Body of pancreas (tissue), 4 donors: Measurements from ENCODE around the gene AMMECR1.

Experiments
- POLR2A ChIP-seq, 3 donors: fragments of 450-650 bp; IDR thresholded peaks; one replicate each; pipeline ENCODE4 v1.6.1; 2016; ENCODE audit warnings: antibody characterized with exemption in 3 of 3, mild to moderate bottlenecking in 2 of 3
- TF ChIP-seq, protein P1 (sequence below), 7 experiments: fragments of 450-650 bp in 4 of 7; fragments of 200-600 bp in 3 of 7; sonication (generic) in 3 of 7; IDR thresholded peaks; one replicate each; pipeline ENCODE4 v1.5.1; 2016 to 2019; ENCODE audit warnings: antibody characterized with exemption in 7 of 7

DNA sequence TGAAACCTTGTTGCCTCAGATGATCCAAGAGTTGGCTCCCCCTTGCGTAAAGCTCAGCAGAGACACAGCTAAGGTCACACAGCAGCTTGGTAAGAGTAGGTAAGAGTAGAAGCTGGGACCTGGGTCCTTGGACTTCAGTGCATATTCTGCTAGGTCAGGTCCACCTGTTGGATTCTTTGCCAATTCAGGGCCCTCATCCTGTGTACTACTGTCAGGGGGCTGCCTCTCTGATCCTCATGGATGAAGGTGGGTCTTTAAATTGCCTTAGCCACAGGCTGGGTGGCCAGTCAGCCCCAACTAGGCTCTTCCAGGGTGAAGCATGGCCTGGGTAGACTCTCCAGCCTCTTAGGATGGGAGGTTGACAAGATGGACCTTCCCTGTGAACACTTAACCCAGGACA lies 155.8 kb downstream of the AMMECR1 start:
- TF ChIP-seq, protein P1, sequence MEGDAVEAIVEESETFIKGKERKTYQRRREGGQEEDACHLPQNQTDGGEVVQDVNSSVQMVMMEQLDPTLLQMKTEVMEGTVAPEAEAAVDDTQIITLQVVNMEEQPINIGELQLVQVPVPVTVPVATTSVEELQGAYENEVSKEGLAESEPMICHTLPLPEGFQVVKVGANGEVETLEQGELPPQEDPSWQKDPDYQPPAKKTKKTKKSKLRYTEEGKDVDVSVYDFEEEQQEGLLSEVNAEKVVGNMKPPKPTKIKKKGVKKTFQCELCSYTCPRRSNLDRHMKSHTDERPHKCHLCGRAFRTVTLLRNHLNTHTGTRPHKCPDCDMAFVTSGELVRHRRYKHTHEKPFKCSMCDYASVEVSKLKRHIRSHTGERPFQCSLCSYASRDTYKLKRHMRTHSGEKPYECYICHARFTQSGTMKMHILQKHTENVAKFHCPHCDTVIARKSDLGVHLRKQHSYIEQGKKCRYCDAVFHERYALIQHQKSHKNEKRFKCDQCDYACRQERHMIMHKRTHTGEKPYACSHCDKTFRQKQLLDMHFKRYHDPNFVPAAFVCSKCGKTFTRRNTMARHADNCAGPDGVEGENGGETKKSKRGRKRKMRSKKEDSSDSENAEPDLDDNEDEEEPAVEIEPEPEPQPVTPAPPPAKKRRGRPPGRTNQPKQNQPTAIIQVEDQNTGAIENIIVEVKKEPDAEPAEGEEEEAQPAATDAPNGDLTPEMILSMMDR (IDR thresholded peaks at IDR 0.05) = no peak
- TF ChIP-seq POLR2A (IDR thresholded peaks at IDR 0.05) = no peak
